ENCODE measurements around the gene LRRC49. TPM values are rescaled to one million over a fixed set of nuclear protein-coding genes. Genes with fewer than 3 reads are reported as not detected.

The LRRC49 gene
- polyA plus RNA-seq, 3 donors = 0.90 to 6.9 (median 2.1) TPM

DNA sequence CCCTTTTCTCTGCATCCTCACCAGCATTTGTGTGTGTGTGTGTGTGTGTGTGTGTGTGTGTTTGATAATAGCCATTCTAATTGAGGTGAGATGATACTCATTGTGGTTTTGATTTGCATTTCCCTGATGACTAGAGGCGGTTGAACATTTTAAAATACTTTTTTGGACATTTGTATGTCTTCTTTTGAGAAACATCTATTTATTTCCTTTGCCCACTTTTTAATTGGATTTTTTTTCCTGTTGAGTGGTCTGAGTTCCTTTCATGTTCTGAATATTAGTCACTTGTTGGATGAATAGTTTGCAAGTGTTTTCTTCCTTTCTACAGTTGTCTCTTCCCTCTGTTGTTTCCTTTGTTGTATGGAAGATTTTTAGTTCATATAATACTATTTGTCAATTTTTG, 168.4 kb downstream of the LRRC49 start:
- no peak overlapping the region for H3K27ac ChIP-seq (ENCODE audit: low read depth, low read length)
- WGBS, 3 donors = 65 to 81% (median 75%) methylated on average over 1 of the region's 1 CpG

DNA sequence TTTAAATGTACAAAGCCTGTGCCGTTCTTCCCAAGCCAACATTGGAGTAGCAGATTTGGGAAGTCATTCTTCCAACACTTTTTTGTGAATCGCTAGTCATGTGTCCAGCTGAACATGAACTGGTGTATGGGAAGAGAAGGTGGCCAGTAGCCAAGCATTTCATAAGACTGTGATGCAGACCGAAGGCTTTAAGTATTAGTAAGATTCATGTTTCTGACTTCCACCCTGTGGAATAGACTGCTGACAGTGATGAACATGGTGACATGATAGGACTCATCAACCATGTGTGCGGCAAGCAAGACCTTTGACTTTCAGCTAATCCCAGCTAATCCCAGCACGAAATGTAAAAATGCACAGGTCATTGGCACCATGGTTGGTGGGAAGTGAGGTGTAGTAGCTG, 174.4 kb downstream of the LRRC49 start:
- WGBS, 3 donors = 71 to 79% (median 75%) methylated on average over 5 of the region's 5 CpGs
- H3K27ac ChIP-seq (ENCODE audit: low read depth, low read length) = no peak overlapping the region

DNA sequence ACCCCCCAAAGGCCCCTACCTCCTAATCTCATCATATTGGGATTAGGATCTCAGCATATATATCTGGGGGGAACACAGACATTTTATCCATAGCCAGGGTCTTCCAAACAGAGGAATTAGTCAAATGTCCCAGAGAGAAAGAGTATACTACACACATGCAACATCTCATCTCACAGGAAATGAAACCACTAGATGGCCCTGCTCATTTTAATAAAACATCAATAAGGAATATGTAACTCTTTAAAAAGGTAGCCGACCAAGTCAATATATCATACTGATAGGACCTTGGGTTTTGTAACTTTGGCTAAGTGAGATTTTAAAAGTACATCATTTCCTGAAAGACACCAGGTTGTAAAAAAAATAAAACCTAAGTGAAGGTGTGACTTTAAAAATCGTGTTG, 177.1 kb downstream of the LRRC49 start:
- WGBS, 3 donors = 47 to 78% (median 68%) methylated on average over 2 of the region's 2 CpGs
- no peak overlapping the region for H3K27ac ChIP-seq (ENCODE audit: low read depth, low read length)

DNA sequence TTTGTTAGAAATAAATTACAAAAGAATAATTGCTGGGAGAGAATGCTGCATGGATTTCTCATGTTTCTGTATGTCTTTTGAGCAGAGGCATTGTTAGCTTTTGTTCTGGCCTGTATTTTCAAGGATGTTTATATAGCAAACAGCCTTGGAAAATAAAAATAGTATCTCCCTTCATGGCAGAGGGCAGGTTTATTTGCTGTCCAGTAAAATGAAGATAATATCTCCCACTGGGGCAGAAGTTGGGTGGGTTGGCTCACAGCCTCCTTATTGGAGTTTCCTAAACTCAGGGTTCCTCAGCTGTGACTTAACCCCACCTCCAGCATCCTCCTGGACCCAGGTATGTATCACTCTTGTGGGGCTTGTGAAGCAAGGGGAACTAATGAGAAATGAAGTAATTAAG, 178.9 kb downstream of the LRRC49 start:
- no peak overlapping the region for H3K27ac ChIP-seq (ENCODE audit: low read depth, low read length)

DNA sequence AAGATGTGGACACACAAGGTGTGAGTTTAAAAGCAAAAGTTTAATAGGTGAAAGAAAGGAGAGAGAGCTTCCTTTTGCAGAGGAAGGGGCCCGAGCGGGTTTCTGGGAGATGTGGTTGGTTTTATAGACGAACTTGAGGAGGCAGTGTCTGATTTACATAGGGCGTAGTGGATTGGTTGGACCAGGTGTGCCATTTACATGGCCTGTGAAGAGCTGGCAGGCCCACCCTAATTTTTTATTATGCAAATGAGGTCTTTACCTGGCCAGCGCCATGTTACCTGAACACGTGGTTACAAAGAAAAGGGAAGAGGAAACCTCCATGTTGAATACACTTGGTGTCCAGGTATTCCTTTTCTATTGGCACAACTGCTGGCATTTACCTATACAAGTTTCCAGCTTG, 179.8 kb downstream of the LRRC49 start:
- H3K27ac ChIP-seq (ENCODE audit: low read depth, low read length) = no peak overlapping the region
- WGBS, 3 donors = 82 to 94% (median 89%) methylated on average over 6 of the region's 6 CpGs

GRCh38 chr15:71078506-71079207, 186.0 kb downstream of the LRRC49 start:
- no peak overlapping the region for H3K27ac ChIP-seq (ENCODE audit: low read depth, low read length)
- WGBS, 3 donors = 58 to 74% (median 63%) methylated on average over 6 of the region's 6 CpGs

- WGBS, 3 donors = 27 to 55% (median 47%) methylated on average over 6 of the region's 6 CpGs
- H3K27ac ChIP-seq (ENCODE audit: low read depth, low read length) = no peak overlapping the region
Measured at GRCh38 chr15:71079208-71080044, 186.8 kb downstream of the LRRC49 start.

GRCh38 chr15:71080166-71080565, 187.5 kb downstream of the LRRC49 start:
- no peak overlapping the region for H3K27ac ChIP-seq (ENCODE audit: low read depth, low read length)
- WGBS, 3 donors = 82 to 93% (median 90%) methylated on average over 7 of the region's 7 CpGs

DNA sequence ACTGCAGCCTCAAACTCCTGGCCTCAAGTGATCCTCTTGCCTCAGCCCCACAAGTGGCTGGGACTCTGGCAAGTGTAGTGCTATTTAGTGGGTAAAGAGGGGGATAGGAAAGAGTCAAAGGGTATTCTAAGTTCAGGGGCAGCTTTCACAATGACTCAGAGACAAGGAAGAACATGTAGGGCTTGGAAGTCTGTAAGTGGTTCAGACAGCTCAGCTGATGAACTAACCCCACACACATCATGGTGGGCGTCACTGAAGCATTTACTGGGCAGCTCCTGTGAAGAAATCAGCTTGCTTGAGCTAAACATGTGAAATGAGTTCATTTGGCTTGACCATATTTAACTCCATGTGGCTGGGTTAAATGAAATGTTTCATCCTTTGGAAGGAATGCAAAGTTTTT, 188.1 kb downstream of the LRRC49 start:
- no peak overlapping the region for H3K27ac ChIP-seq (ENCODE audit: low read depth, low read length)
- whole genome bisulfite sequencing, 3 donors = 40 to 63% (median 57%) methylated on average over 1 of the region's 1 CpG

GRCh38 chr15:71082803-71083202, 190.2 kb downstream of the LRRC49 start:
- H3K27ac ChIP-seq (ENCODE audit: low read depth, low read length) = no peak overlapping the region
- 69 to 88% (median 83%) methylated on average over 5 of the region's 5 CpGs for WGBS, 3 donors

GRCh38 chr15:71083349-71083748, 190.7 kb downstream of the LRRC49 start:
- no peak overlapping the region for H3K27ac ChIP-seq (ENCODE audit: low read depth, low read length)
- 57 to 70% (median 61%) methylated on average over 5 of the region's 5 CpGs for WGBS, 3 donors

- no peak overlapping the region for H3K27ac ChIP-seq (ENCODE audit: low read depth, low read length)
- whole genome bisulfite sequencing, 3 donors = 86 to 92% (median 92%) methylated on average over 2 of the region's 2 CpGs
Measured at GRCh38 chr15:71084264-71084663, 191.6 kb downstream of the LRRC49 start.

DNA sequence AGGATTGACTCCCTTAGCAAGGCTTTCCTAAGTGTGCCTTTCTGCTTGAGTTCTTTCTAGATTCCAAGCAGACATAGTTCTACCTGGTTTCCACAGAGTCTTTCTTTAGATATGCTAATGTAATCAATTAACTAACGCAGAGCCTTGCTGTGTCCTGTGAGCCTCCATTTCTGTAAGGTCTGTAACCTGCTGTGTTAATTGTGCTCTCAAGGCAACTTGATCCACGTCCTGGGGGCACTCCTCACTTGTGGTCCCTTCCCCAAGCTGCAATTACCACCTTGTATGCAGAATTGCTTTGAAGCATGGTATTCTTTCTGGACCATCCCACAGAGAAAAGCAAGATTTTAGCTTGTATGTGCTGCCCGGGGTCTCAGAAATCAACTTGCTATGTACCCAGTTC, 193.2 kb downstream of the LRRC49 start:
- H3K27ac ChIP-seq (ENCODE audit: low read depth, low read length) = no peak overlapping the region
- 57 to 67% (median 65%) methylated on average over 3 of the region's 3 CpGs for WGBS, 3 donors

DNA sequence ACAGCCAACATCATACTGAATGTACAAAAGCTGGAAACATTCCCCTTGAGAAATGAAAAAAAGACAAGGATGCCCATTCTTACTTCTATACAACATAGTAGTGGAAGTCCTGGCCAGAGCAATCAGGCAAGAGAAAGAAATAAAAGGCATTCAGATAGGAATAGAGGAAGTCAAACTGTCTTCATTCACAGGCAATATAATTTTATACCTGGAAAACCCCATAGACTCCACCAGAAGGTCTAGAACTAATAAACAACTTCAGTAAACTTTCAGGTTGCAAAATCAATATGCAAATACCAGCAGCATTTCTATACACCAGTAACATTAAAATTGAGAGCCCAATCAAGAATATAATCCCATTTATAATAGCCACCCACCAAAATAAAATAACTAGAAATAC, 195.5 kb downstream of the LRRC49 start:
- no peak overlapping the region for H3K27ac ChIP-seq (ENCODE audit: low read depth, low read length)

- WGBS, 3 donors = 75 to 100% (median 100%) methylated on average over 1 of the region's 1 CpG
- no peak overlapping the region for H3K27ac ChIP-seq (ENCODE audit: low read depth, low read length)
Measured at GRCh38 chr15:71088683-71089082, 196.1 kb downstream of the LRRC49 start.

DNA sequence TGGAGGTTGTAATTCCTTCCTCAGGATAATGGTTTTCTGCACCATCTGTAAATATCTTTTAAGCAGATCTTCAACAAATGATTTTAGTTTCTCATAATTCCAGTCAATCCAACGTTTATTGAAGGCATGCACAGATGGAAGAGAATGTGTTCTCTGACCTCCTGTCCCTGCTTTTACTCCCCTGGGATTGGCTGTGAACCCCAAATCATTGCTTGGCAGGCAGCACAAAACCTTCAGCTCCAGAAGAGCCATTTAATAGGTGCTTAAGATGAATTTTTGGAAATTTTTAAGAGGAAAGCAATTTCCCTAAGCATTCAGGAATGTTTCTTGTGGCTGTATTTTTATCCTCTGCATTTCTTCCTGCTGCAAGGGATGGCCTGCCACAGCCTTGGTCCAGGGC, 197.2 kb downstream of the LRRC49 start:
- no peak overlapping the region for H3K27ac ChIP-seq (ENCODE audit: low read depth, low read length)
- 34 to 61% (median 49%) methylated on average over 1 of the region's 1 CpG for WGBS, 3 donors

- WGBS, 3 donors = 60 to 72% (median 68%) methylated on average over 1 of the region's 1 CpG
- H3K27ac ChIP-seq (ENCODE audit: low read depth, low read length) = no peak overlapping the region
Measured at GRCh38 chr15:71091601-71092000, 199.0 kb downstream of the LRRC49 start.

DNA sequence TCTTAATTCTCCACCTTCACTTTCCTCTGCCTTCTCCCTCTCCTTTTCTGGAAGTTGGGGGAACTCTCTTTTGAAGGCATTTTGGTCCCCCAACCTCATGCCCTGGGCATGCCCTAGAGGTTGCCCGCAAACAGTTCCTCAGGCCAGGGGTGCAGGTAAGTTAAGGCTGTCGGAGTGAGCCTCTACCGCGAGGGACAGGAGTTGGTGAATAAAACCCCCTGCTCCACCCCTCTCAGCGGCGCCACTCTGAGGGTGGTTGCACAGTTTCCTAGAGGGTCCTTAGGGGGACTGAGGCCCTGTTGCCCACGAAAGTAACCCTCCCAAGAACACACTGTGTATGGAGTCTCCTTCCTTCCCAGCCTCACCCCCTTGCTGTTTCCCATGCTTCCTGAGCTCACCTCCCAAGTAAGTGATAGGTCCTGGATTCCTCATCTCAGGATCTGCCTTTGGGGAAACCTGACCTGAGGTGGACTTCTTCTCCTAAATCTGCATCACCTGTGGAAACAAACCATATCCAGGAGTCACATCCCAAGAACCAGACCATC, 199.5 kb downstream of the LRRC49 start:
- WGBS, 3 donors = 86 to 89% (median 89%) methylated on average over 7 of the region's 7 CpGs
- H3K27ac ChIP-seq (ENCODE audit: low read depth, low read length) = no peak overlapping the region

DNA sequence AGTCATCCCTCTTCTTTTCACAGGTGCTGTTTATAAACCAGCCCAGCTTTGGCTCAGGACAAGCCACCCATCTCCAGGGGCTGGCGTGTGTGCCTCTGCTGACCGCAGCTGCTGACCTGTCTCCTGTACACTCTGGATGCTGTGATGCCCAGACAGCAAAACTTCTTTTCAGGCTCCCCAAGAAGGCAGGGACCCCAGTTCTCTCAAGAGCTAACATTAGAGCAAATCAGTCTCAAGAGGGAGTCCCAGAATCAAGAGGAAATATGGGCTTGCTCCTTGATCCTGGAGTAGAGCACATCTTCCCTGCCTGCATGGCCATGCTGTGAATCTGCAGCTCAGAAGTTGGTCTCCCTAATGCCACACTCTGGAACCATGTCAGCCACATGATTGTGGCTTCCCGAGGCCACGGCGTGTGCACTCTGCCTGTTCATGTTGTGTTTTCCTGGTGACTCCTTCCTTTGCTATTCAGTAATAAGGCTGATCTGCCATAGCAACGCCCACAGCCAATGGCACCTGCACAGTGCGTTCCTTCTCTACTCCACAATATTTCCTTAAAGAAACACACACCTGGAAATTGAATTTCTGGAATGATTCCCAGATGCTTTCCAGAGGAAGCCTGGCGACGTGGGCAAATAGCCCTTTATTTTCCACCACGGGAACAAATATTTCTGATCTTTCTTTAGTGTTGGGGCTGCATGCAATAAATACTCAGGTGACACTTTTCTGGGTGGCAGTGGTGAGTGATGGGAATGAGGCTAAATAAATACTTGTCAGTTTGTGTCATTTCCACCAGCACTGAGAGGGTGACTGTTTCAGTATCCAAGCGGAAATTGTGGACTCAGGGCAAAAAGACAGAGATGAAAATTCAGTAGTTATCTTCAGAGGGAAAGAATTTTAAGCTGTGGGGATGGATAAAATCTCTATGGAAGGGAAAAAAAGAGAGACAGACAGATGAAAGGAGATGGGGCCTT, 200.7 kb downstream of the LRRC49 start:
- no peak overlapping the region for H3K27ac ChIP-seq (ENCODE audit: low read depth, low read length)
- WGBS, 3 donors = 48 to 66% (median 59%) methylated on average over 11 of the region's 11 CpGs
